HFF-Myc (cell line): ENCODE data around the gene CDT1.

Experiments used
- DNase-seq: peaks from one replicate; pipeline ENCODE4 v3.0.0-alpha.2; 2011; ENCODE audit warnings: low read depth; ENCODE audit errors: extremely low read depth
- H3K4me3 ChIP-seq: replicated peaks from 2 replicates; pipeline ENCODE4 v1.5.1; 2011; ENCODE audit warnings: low read depth, mild to moderate bottlenecking, control low read depth, low read length
- TF ChIP-seq, protein P1 (sequence below): IDR thresholded peaks from 2 replicates; pipeline ENCODE4 v1.5.1; 2012; ENCODE audit warnings: mild to moderate bottlenecking, low read depth, low read length, control low read depth; ENCODE audit errors: missing control alignments

CDT1 gene

GRCh38 chr16:88857728-88858339, 54.2 kb downstream of the CDT1 start:
- peak; percentile 37 for DNase-seq
- H3K4me3 ChIP-seq: peak overlapping the region; percentile 98
- TF ChIP-seq, protein P1, sequence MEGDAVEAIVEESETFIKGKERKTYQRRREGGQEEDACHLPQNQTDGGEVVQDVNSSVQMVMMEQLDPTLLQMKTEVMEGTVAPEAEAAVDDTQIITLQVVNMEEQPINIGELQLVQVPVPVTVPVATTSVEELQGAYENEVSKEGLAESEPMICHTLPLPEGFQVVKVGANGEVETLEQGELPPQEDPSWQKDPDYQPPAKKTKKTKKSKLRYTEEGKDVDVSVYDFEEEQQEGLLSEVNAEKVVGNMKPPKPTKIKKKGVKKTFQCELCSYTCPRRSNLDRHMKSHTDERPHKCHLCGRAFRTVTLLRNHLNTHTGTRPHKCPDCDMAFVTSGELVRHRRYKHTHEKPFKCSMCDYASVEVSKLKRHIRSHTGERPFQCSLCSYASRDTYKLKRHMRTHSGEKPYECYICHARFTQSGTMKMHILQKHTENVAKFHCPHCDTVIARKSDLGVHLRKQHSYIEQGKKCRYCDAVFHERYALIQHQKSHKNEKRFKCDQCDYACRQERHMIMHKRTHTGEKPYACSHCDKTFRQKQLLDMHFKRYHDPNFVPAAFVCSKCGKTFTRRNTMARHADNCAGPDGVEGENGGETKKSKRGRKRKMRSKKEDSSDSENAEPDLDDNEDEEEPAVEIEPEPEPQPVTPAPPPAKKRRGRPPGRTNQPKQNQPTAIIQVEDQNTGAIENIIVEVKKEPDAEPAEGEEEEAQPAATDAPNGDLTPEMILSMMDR: peak; percentile 88
